Measurements from ENCODE around the gene RAP1A.

The RAP1A gene

DNA sequence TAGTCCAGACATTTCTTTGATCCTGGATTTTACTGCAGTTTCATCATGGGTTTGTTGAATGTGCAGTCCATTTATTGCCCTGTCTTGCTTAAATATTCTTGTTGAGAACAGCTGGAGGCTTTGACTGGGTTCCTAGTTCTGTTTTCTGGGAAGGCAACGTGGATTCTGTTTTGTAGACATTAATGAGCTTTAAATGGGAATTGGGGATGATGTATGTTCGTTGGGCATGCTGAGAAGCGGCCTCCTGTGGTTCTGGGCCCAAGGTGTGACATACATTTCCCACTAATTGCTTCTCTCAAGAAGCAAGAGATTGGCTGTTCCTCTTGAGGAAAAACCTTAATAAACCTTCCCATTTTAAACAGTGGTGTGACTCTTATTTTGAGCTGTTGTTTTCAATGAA lies 96.7 kb downstream of the RAP1A start:
- CTCF ChIA-PET = interaction anchor here (2.6 to 4.2 kb wide), 3 partner anchors 31 to 52 kb away, joined by 10 to 28 read pairs (median 17); no protein-coding TSS in a partner anchor
- POLR2A ChIA-PET = interaction anchor here (1.2 kb wide), 1 partner anchor 39 kb away, joined by 4 read pairs; no protein-coding TSS in a partner anchor
- no peak for TF ChIP-seq NFRKB (IDR thresholded peaks at IDR 0.05)
- no peak for TF ChIP-seq SP1 (IDR thresholded peaks at IDR 0.05)
- TF ChIP-seq CTBP1 (IDR thresholded peaks at IDR 0.05; ENCODE audit: borderline replicate concordance) = no peak
- TF ChIP-seq ARNT (IDR thresholded peaks at IDR 0.05) = no peak
- no peak for DNase-seq (ENCODE audit: extremely low spot score)

DNA sequence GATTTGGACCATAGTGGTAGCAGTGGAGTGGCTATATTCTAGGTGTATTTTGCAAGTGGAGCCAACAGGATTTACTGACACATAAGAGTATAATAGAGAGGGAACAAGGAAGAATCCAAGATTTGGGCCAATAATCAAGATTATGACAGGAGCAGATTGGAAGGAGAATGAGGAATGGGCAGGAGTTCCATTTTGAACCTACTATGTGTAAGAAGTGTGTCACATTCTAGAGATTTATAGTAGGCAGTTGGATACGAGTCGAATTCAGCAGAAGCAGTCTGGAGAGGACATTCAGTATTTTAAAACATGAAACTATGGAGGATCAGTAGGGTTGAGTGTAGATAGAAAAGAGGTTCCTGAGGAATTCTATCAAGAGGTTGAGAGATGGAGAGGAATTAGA lies 97.9 kb downstream of the RAP1A start:
- POLR2A ChIA-PET = no interaction called here

DNA sequence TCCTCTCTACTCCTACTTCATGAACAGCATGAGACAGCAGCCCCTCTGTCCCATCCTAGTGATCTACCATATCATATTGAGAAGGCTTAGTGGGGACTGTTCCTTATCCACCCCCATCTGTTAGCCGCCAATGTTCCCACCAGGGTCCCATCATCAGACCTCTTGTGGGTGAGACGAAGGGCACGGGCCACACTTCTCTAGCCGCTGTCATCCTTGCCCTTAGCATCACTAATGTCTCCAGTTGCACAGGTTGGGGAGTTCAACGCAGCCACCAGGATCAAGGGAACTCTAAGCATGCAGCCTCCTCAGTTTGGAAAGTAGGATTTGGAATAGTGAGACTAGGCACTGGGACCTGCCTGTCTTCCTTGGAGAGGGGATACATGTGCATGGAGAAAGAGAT lies 99.5 kb downstream of the RAP1A start:
- TF ChIP-seq ARNT (IDR thresholded peaks at IDR 0.05) = no peak
- TF ChIP-seq, protein P1, sequence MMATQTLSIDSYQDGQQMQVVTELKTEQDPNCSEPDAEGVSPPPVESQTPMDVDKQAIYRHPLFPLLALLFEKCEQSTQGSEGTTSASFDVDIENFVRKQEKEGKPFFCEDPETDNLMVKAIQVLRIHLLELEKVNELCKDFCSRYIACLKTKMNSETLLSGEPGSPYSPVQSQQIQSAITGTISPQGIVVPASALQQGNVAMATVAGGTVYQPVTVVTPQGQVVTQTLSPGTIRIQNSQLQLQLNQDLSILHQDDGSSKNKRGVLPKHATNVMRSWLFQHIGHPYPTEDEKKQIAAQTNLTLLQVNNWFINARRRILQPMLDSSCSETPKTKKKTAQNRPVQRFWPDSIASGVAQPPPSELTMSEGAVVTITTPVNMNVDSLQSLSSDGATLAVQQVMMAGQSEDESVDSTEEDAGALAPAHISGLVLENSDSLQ (IDR thresholded peaks at IDR 0.05) = no peak
- no peak for TF ChIP-seq LEF1 (IDR thresholded peaks at IDR 0.05; ENCODE audit: borderline replicate concordance)
- TF ChIP-seq FOXK2 (IDR thresholded peaks at IDR 0.05) = no peak
- no peak for TF ChIP-seq SP1 (IDR thresholded peaks at IDR 0.05)
- CTCF ChIA-PET = no interaction called here
- POLR2A ChIA-PET = interaction anchor here (0.7 to 1.3 kb wide), 2 partner anchors 17 to 211 kb away, joined by 3 to 6 read pairs; no protein-coding TSS in a partner anchor
- DNase-seq (ENCODE audit: extremely low spot score) = no peak

More for the DNA sequence above, 97.9 kb downstream of the RAP1A start:
- no peak for DNase-seq (ENCODE audit: extremely low spot score)
- CTCF ChIA-PET = no interaction called here
- TF ChIP-seq SUZ12 (IDR thresholded peaks at IDR 0.05) = no peak
- no peak for TF ChIP-seq ZNF384 (IDR thresholded peaks at IDR 0.05)
- TF ChIP-seq, protein P1 (IDR thresholded peaks at IDR 0.05) = no peak
- no peak for TF ChIP-seq LEF1 (IDR thresholded peaks at IDR 0.05; ENCODE audit: borderline replicate concordance)

DNA sequence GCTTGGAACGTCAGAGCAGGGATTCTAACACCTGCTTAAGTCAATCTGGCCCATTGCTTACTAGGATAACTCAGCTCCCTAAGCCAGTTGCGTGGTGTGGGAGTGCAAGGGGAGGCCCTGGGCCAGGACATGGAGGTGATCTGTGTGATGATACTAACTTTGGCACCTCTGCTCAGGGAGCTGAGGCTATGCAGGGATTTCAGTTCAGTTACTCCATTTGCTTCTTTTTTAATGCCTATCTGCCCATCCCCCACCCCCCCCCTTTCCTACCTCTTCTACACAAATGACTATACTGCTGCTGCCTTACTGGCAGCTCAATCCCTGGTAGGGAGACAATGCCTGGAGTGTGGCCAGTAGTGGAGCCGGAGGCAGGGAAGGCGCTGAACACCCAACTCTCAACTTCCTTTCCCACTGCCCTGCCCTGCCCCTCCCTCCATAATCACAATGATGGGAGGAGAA lies 100.1 kb downstream of the RAP1A start:
- ChIA-PET CTCF (no interaction called here), POLR2A (interaction anchor here (0.7 kb wide), 1 partner anchor 16 kb away, joined by 3 read pairs; no protein-coding TSS in a partner anchor)
- no peak for TF ChIP-seq SUZ12 (IDR thresholded peaks at IDR 0.05)
- no peak for TF ChIP-seq L3MBTL2 (conservative IDR thresholded peaks at IDR 0.05)
- TF ChIP-seq, protein P1 (IDR thresholded peaks at IDR 0.05) = no peak
- no peak for TF ChIP-seq SP1 (IDR thresholded peaks at IDR 0.05)
- TF ChIP-seq TARDBP (IDR thresholded peaks at IDR 0.05) = no peak
- no peak for TF ChIP-seq BHLHE40 (IDR thresholded peaks at IDR 0.05; ENCODE audit: borderline replicate concordance)
- TF ChIP-seq LEF1 (IDR thresholded peaks at IDR 0.05; ENCODE audit: borderline replicate concordance) = no peak
- TF ChIP-seq CTBP1 (IDR thresholded peaks at IDR 0.05; ENCODE audit: borderline replicate concordance) = no peak
- no peak for TF ChIP-seq FOXA1 (IDR thresholded peaks at IDR 0.05)
- no peak for TF ChIP-seq FOXM1 (IDR thresholded peaks at IDR 0.05; ENCODE audit: borderline replicate concordance)
- no peak for TF ChIP-seq HDGF (IDR thresholded peaks at IDR 0.05; ENCODE audit: borderline replicate concordance)
- TF ChIP-seq NFRKB (IDR thresholded peaks at IDR 0.05) = no peak
- no peak for TF ChIP-seq FOXK2 (IDR thresholded peaks at IDR 0.05)
- TF ChIP-seq ARNT (IDR thresholded peaks at IDR 0.05) = no peak
- DNase-seq (ENCODE audit: extremely low spot score) = no peak

DNA sequence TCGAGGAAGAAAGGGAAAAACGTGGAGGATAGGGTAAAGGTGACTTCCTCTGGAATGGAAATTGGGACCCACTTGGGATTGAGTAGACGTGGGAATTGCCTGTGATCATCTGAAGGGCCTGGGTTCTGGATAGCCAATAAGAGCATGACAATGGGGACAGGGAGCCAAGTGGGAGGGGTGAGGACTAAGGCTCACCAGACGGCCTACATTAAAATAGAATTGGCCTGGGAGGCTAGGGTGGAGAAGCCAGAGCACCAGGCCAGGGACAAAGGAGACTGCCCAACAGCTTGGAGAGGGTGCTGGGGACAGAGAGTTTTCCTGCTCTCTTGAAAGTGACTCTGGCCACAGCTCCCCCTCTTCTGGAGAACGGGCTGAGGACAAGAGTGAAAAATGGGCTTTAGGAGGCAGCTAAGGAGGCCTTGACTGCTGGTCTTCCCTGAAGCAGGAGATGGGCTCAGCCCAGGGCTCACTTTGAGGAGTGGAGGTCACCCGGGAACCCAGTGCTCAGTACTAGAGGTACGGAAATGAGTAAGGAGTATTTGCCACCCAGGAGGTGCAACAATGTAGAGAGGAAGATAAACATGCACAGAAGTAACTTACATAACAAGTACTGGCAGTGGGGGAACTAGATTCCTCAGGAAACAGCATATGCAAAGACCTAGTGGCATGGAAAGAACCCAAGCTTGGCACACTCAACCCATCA lies 100.8 kb downstream of the RAP1A start:
- TF ChIP-seq FOXM1 (IDR thresholded peaks at IDR 0.05; ENCODE audit: borderline replicate concordance) (no peak), ELF4 (IDR thresholded peaks at IDR 0.05) (no peak), TARDBP (IDR thresholded peaks at IDR 0.05) (no peak), FOXK2 (IDR thresholded peaks at IDR 0.05) (no peak), ZNF384 (IDR thresholded peaks at IDR 0.05) (no peak), SUZ12 (IDR thresholded peaks at IDR 0.05) (no peak), BHLHE40 (IDR thresholded peaks at IDR 0.05; ENCODE audit: borderline replicate concordance) (no peak)
- DNase-seq (ENCODE audit: extremely low spot score) = no peak
- ChIA-PET POLR2A (interaction anchor here (1.1 kb wide), 1 partner anchor 35 kb away, joined by 3 read pairs; the partner anchor contains the start of gene DDX20), CTCF (no interaction called here)

DNA sequence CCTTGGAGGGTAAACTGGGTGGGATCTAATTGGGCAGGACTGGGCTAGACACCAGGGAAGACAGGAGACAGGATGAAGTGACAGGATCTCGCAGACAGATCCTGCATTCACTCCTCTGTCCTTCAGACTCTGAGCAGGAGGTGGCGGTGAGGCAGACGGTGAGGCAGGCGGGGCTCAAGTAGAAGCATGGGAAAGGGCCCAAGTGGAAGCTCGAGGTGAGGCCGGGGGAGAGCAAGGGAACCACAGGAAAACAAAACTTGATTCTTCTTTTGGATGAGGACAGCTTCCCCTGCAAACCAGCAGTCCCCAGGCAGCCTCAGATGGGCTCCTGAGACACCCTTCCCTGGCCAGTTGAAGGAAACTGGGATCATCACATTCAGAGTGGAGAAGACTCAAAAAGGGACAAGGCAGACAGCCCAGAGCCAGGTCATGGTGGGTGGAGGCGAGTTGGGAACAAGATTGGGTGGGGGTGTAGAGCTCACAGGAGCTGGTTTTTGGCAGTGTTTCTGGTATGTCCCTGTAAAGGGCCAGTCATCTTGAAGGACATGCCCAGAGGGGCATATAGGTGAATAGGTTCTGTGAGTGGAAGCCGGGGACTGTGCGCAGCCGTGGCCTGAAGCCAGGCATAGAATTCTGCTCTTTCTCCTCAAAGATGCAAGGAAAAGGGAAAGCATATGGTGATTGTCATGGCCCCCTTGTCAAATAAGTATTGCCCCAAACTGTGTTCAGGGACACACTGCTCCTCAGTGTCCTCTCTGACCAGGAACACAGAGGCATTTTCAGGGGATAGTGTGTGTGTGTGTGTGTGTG lies 101.6 kb downstream of the RAP1A start:
- ChIA-PET POLR2A (interaction anchor here (1.1 kb wide), 1 partner anchor 34 kb away, joined by 3 read pairs; the partner anchor contains the start of gene DDX20), CTCF (no interaction called here)
- DNase-seq (ENCODE audit: extremely low spot score) = no peak
- TF ChIP-seq FOXA1 (IDR thresholded peaks at IDR 0.05) (no peak), BHLHE40 (IDR thresholded peaks at IDR 0.05; ENCODE audit: borderline replicate concordance) (no peak), SP1 (IDR thresholded peaks at IDR 0.05) (no peak), HDGF (IDR thresholded peaks at IDR 0.05; ENCODE audit: borderline replicate concordance) (no peak), ZNF384 (IDR thresholded peaks at IDR 0.05) (no peak), FOXK2 (IDR thresholded peaks at IDR 0.05) (no peak), L3MBTL2 (conservative IDR thresholded peaks at IDR 0.05) (no peak), ARNT (IDR thresholded peaks at IDR 0.05) (no peak), SUZ12 (IDR thresholded peaks at IDR 0.05) (no peak)

All from HEK293T (cell line).